AG04450 (cell line): ENCODE data around the gene WDR90. TPM values are rescaled to one million over a fixed set of nuclear protein-coding genes. Genes with fewer than 3 reads are reported as not detected.

ENCODE experiments used
- CTCF ChIA-PET: fragments of 300-600, 350-600 bp; formaldehyde crosslinking; extraction: SDS; loops from one replicate; lab custom pipeline; 2022; ENCODE audit warnings: antibody characterized with exemption, inconsistent platforms; lab: Charles Lee
- POLR2A ChIA-PET: fragments of 350-600 bp; formaldehyde crosslinking; extraction: SDS; loops from one replicate; lab custom pipeline; 2021; ENCODE audit warnings: antibody characterized with exemption, inconsistent platforms; lab: Yijun Ruan, JAX
- DNase-seq: peaks from one replicate; pipeline ENCODE4 v3.0.0-alpha.2; 2011; ENCODE audit warnings: low read depth, low spot score
- H3K27ac ChIP-seq: one replicate; pipeline ENCODE4 v1.5.1; 2012; ENCODE audit warnings: low read depth, low read length, control low read depth
- H3K27me3 ChIP-seq: one replicate; pipeline ENCODE4 v1.6.0; 2012; ENCODE audit warnings: low read length; ENCODE audit not compliant: control insufficient read depth, insufficient read depth
- H3K4me3 ChIP-seq: 2 replicates; pipeline ENCODE4 v1.5.1; 2011; ENCODE audit warnings: mild to moderate bottlenecking, low read depth, low read length, control low read depth
- H3K9me3 ChIP-seq: 2 replicates; pipeline ENCODE4 v1.5.1; 2012; ENCODE audit warnings: low read length; ENCODE audit not compliant: control insufficient read depth, insufficient read depth
- polyA plus RNA-seq: library from polyadenylated mRNA; depleted of rRNA; stranded (reverse); fragments of >200 nt; gene quantifications from 2 replicates; pipeline ENCODE4 v1.2.3, GENCODE V29; 2011
- TF ChIP-seq, protein P1 (sequence below): IDR thresholded peaks from 2 replicates; pipeline ENCODE4 v1.5.1; 2011; ENCODE audit warnings: low read depth, low read length, control low read depth, inconsistent platforms

The WDR90 gene
- polyA plus RNA-seq, 1 experiment: 2.1 TPM

GRCh38 chr16:616733-617586 lies 32.2 kb upstream of the WDR90 start:
- TF ChIP-seq, protein P1, sequence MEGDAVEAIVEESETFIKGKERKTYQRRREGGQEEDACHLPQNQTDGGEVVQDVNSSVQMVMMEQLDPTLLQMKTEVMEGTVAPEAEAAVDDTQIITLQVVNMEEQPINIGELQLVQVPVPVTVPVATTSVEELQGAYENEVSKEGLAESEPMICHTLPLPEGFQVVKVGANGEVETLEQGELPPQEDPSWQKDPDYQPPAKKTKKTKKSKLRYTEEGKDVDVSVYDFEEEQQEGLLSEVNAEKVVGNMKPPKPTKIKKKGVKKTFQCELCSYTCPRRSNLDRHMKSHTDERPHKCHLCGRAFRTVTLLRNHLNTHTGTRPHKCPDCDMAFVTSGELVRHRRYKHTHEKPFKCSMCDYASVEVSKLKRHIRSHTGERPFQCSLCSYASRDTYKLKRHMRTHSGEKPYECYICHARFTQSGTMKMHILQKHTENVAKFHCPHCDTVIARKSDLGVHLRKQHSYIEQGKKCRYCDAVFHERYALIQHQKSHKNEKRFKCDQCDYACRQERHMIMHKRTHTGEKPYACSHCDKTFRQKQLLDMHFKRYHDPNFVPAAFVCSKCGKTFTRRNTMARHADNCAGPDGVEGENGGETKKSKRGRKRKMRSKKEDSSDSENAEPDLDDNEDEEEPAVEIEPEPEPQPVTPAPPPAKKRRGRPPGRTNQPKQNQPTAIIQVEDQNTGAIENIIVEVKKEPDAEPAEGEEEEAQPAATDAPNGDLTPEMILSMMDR: no peak
- H3K27me3 ChIP-seq: no peaks in the 10 kb centered on the region
- H3K27ac ChIP-seq: no peak overlapping the region
- H3K9me3 ChIP-seq: peaks cover 12% of the 10 kb centered on the region
- CTCF ChIA-PET: no interaction called here
- POLR2A ChIA-PET: no interaction called here
- no peak for DNase-seq
- no peak overlapping the region for H3K4me3 ChIP-seq

DNA sequence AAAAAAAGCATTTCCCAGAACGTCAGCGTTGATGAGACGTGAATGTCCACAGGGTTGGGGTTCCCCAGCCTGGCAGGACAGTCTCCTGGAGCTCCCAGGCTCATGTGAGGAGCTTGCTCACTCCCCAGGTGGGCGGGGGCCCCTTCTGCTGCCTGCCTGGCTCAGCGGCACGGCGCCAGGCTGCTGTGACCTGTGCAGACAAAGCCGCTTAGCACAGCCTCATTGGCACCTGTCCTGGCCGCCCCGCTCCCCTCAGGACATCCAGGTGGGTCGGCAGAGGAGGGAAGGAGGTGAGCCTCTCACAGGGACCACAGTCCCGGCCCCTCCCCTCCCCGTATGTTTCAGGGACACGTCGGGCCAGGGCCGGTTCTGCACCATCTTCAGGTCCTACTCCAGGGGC lies 31.3 kb upstream of the WDR90 start:
- Histone ChIP-seq H3K9me3 (peaks cover 16% of the 10 kb centered on the region), H3K4me3 (no peak overlapping the region), H3K27me3 (no peaks in the 10 kb centered on the region), H3K27ac (no peak overlapping the region)
- ChIA-PET CTCF (no interaction called here), POLR2A (interaction anchor here (0.6 kb wide), 1 partner anchor 411 kb away, joined by 3 read pairs; no protein-coding TSS in a partner anchor)
- no peak for DNase-seq
- TF ChIP-seq, protein P1: no peak

DNA sequence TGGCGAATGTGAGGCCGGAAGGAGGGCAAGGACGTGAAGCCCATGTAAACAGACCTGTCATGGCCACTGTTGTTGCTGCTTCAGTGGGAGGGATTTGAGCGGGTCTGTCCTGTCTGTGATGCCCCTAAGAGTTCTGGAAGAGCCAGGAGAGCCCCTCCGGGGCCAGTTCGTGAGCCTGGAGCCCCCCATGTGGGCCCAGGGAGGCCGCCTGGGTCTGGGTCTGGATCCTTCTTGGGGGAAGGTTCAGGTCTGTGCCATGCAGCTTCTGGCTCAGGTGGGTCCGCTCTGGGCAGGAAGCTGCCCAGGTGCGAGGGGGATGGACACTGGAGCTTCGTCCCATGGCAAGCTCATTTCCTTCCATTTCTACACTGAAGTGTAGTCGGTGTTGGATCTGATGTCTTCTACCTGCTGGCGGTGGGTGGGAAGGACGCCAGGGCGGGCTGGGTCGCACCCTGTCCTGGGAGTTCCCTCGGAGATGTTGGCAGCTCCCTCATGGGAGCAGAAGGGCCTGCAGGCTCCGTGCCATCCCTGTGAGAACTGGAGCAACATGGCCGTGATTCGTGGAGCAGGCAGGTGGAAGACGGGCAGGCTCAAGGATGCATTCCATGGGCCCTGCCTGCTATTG lies 29.6 kb upstream of the WDR90 start:
- CTCF ChIA-PET: no interaction called here
- DNase-seq: no peak
- POLR2A ChIA-PET: interaction anchor here (1.2 kb wide), 1 partner anchor 80 kb away, joined by 3 read pairs; no protein-coding TSS in a partner anchor
- peaks cover 5% of the 10 kb centered on the region; the same call in 1 of the 2 replicates for H3K9me3 ChIP-seq
- no peaks in the 10 kb centered on the region for H3K27me3 ChIP-seq
- no peak overlapping the region for H3K4me3 ChIP-seq
- TF ChIP-seq, protein P1: no peak
- no peak overlapping the region for H3K27ac ChIP-seq

DNA sequence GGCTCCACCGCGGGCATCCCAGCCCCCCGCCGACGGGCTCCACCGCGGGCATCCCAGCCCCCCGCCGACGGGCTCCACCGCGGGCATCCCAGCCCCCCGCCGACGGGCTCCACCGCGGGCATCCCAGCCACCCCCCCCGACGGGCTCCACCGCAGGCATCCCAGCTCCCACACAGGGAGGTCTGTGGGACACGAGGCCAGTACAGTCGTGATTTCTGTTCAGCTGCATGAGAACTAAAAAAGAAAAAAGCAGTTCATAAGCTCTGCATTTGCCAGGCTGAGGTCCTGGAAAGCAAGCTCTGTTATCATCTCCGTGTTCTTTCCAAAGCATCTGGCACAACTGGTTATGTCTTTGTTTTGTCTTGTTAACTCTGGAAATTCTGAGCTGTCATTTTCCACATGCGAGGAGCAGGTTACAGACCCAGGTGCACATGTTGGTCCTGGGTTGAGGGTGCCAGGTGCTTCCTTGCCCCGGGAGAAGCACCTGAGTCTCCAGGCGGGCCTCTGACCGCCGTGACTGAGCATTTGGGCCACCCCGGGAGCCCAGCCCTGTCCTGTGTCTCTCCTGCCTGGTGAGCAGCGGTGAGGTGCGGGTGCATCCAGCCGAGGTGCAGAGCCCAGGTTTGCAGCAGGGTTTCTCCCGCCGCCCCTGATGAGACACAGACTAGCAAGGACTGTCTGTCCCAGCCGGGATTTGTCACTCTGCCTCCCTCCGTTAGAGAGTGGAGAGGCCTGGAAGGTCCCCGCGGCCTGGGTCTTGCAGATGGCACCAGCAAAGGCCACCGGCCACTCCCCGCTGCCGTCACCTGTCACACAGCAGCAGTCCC lies 28.3 kb upstream of the WDR90 start:
- peak overlapping the region; percentile 11 for H3K27ac ChIP-seq
- ChIA-PET POLR2A (no interaction called here), CTCF (interaction anchor here (0.5 kb wide), 1 partner anchor 219 kb away, joined by 6 read pairs; the partner anchor contains the start of gene DECR2)
- no peak overlapping the region for H3K4me3 ChIP-seq
- no peak for DNase-seq
- no peaks in the 10 kb centered on the region for H3K27me3 ChIP-seq
- TF ChIP-seq, protein P1: no peak
- peaks cover 10% of the 10 kb centered on the region; the same call in 1 of the 2 replicates for H3K9me3 ChIP-seq
